Natural killer cell (primary cell): ENCODE results near the gene APOL5. TPM values are rescaled to one million over a fixed set of nuclear protein-coding genes. Genes with fewer than 3 reads are reported as not detected.

Experiments used
- ATAC-seq, 3 donors: fragments of 150-1000 bp in 2 of 3; fragments of 200-7000 bp in 1 of 3; cut with Tn5 transposase; 1 replicate in 1 of 3; 2 replicates in 2 of 3; pipeline ENCODE4 v1.10.0; 2021; ENCODE audit warnings: mild to moderate bottlenecking in 2 of 3, moderate library complexity in 2 of 3
- DNase-seq, 2 donors: peaks; one replicate each; pipeline versions ENCODE4 v3.0.0 to v3.0.0-alpha.2; 2013 to 2021; ENCODE audit warnings: mixed read lengths in 1 of 2
- H3K27ac ChIP-seq: one replicate; pipeline ENCODE4 v1.5.1; 2013; ENCODE audit warnings: mild to moderate bottlenecking, low read length
- H3K27me3 ChIP-seq: one replicate; pipeline ENCODE4 v1.6.1; 2013; ENCODE audit warnings: low read length; ENCODE audit not compliant: control insufficient read depth, insufficient read depth
- H3K36me3 ChIP-seq: one replicate; pipeline ENCODE4 v1.6.1; 2013; ENCODE audit warnings: low read length; ENCODE audit not compliant: control insufficient read depth, insufficient read depth
- H3K4me1 ChIP-seq: one replicate; pipeline ENCODE4 v1.6.1; 2013; ENCODE audit warnings: low read length; ENCODE audit not compliant: control insufficient read depth, insufficient read depth
- H3K4me3 ChIP-seq: one replicate; pipeline ENCODE4 v1.5.1; 2013; ENCODE audit warnings: low read length
- H3K9me3 ChIP-seq: one replicate; pipeline ENCODE4 v1.6.1; 2013; ENCODE audit warnings: low read length; ENCODE audit not compliant: control insufficient read depth, insufficient read depth
- H3K27ac Mint-ChIP-seq, 2 donors: one replicate each; pipeline ENCODE4 v1.8.0; 2022; ENCODE audit warnings: mild to moderate bottlenecking in 2 of 2, mixed read lengths in 2 of 2, moderate library complexity in 1 of 2
- H3K27me3 Mint-ChIP-seq, 2 donors: one replicate each; pipeline ENCODE4 v1.8.0; 2022; ENCODE audit warnings: low read depth in 2 of 2, mixed read lengths in 2 of 2
- H3K36me3 Mint-ChIP-seq: one replicate; pipeline ENCODE4 v1.8.0; 2022; ENCODE audit warnings: mixed read lengths
- H3K4me1 Mint-ChIP-seq, 2 donors: one replicate each; pipeline ENCODE4 v1.8.0; 2022; ENCODE audit warnings: mixed read lengths in 2 of 2
- H3K4me3 Mint-ChIP-seq: one replicate; pipeline ENCODE4 v1.8.0; 2022; ENCODE audit warnings: mild to moderate bottlenecking, moderate library complexity, mixed read lengths
- H3K9me3 Mint-ChIP-seq, 2 donors: one replicate each; pipeline ENCODE4 v1.8.0; 2022; ENCODE audit warnings: mixed read lengths in 2 of 2
- WGBS: methylation state at CpG from one replicate; pipeline ENCODE4 v1.1.7; 2013; ENCODE audit warnings: missing lambda C conversion rate; ENCODE audit not compliant: insufficient coverage; 5-methylcytosine and 5-hydroxymethylcytosine counted together
- intact Hi-C: fragments of 100-400 bp; cut with micrococcal nuclease; formaldehyde crosslinking; loops from one replicate; pipeline ENCODE4 v1.14.2; 2022
- total RNA-seq, 4 donors: library from RNA; stranded (reverse); fragments of 120-200 nt in 1 of 4; gene quantifications; one replicate each; pipeline versions ENCODE4 v1.2.3 to v1.2.4, GENCODE V29; 2013 to 2022
- TF ChIP-seq, protein P1 (sequence below): fragments of 200-600 bp; IDR thresholded peaks from one replicate; pipeline ENCODE4 v1.8.0; 2022; ENCODE audit warnings: antibody characterized with exemption

The APOL5 gene
- total RNA-seq, 3 donors from 2014 or later (not counting 1 experiment from before 2014, with no cell fraction given) = not detected

DNA sequence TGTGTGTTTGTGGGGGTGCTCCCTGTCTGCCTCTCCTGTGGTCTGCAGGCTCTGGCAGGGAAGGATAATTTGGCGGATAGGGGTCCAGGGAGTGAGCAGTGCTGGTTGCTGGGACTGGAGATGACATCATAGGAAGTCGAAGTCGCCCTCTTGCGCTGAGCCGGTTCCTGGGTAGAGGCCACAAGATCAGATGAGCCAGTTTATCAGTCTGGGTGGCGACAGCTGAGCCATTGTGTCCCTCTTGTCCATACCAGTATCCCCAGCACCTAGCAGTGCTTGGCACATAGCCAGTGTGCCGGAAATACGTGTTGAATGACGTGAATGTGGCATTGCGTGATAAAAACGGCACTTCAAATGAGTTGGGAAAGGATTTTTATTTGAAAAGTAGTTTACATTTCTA is 9.8 kb downstream of the APOL5 start:
- DNase-seq (no peak), ATAC-seq (no peak)
- no peak overlapping the region for H3K27ac ChIP-seq
- H3K4me1 ChIP-seq = no peaks in the 10 kb centered on the region
- Mint-ChIP-seq H3K4me1 (peaks cover 0 to 16% of the 10 kb centered on the region in 2 donors), H3K4me3 (no peak overlapping the region), H3K27ac (no peak overlapping the region), H3K36me3 (no peaks in the 10 kb centered on the region), H3K27me3 (peaks cover 8 to 12% of the 10 kb centered on the region in 2 donors), H3K9me3 (no peaks in the 10 kb centered on the region)
- no peaks in the 10 kb centered on the region for H3K9me3 ChIP-seq
- intact Hi-C loops = no loop called here
- H3K27me3 ChIP-seq = no peaks in the 10 kb centered on the region
- H3K4me3 ChIP-seq = no peak overlapping the region
- H3K36me3 ChIP-seq = no peaks in the 10 kb centered on the region
- WGBS = 97% methylated on average over 6 of the region's 11 CpGs
- TF ChIP-seq, protein P1, sequence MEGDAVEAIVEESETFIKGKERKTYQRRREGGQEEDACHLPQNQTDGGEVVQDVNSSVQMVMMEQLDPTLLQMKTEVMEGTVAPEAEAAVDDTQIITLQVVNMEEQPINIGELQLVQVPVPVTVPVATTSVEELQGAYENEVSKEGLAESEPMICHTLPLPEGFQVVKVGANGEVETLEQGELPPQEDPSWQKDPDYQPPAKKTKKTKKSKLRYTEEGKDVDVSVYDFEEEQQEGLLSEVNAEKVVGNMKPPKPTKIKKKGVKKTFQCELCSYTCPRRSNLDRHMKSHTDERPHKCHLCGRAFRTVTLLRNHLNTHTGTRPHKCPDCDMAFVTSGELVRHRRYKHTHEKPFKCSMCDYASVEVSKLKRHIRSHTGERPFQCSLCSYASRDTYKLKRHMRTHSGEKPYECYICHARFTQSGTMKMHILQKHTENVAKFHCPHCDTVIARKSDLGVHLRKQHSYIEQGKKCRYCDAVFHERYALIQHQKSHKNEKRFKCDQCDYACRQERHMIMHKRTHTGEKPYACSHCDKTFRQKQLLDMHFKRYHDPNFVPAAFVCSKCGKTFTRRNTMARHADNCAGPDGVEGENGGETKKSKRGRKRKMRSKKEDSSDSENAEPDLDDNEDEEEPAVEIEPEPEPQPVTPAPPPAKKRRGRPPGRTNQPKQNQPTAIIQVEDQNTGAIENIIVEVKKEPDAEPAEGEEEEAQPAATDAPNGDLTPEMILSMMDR = no peak

DNA sequence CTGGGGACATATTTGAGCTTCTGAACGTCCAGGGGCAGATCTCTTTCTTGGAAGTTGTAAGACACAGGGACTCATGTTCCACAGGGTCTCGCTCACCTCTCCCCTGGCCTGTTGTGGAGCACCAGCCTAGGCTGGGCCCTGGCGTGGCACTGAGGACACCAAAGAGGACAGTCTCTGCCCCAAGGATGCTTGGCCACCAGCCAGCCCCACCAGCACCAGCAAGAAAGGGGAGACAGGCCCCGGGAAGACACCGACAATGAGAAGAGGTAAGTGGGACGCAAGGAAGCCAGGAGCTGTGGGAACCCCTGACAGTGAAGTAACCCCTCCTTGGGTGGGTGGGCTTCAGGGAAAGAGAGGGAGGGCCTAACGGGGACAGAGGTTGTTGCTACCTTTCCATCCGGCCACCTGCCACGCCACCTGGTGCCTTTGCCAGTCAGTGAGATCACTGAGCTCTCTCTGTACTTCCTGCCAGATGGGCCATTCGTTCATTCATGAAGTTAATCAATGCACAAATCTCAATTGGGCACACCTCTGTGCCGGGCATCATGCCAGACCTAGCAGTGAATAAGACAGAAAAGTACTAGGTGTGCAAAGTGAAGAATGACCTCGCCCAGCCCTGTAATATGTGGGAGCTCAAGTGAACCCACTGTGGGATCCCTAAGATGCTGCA is 11.1 kb downstream of the APOL5 start:
- H3K27me3 Mint-ChIP-seq = peaks cover 8 to 12% of the 10 kb centered on the region in 2 donors
- ATAC-seq = no peak
- H3K4me1 ChIP-seq = no peaks in the 10 kb centered on the region
- H3K27me3 ChIP-seq = no peaks in the 10 kb centered on the region
- no peak overlapping the region for H3K27ac Mint-ChIP-seq
- no peaks in the 10 kb centered on the region for H3K9me3 ChIP-seq
- intact Hi-C loops = no loop called here
- H3K4me3 ChIP-seq = no peak overlapping the region
- H3K4me1 Mint-ChIP-seq = peaks cover 0 to 16% of the 10 kb centered on the region in 2 donors
- no peak for DNase-seq
- TF ChIP-seq, protein P1 = no peak
- no peaks in the 10 kb centered on the region for H3K36me3 ChIP-seq
- no peak overlapping the region for H3K27ac ChIP-seq
- H3K36me3 Mint-ChIP-seq = no peaks in the 10 kb centered on the region
- H3K9me3 Mint-ChIP-seq = no peaks in the 10 kb centered on the region
- no peak overlapping the region for H3K4me3 Mint-ChIP-seq
- whole genome bisulfite sequencing = 83% methylated on average over 12 of the region's 12 CpGs

DNA sequence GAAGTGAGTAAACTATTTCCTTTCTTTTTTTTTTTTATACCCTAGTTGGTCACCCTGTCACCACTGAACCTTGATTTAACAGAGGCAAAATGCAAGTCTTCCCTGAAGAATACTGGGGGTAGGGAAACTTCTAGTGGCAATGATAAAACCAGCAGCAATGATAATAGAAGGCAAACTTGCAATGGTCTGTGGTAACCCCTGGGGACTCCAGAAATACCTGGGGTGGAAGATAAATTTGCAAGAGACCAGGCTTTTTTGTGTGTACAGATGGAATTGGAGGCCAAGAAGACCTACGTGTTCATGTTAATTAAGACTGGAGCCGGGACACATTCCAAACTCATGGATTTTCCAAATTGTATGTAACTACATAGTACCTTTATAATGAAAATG is 11.6 kb downstream of the APOL5 start:
- Mint-ChIP-seq H3K27ac (no peak overlapping the region), H3K36me3 (no peaks in the 10 kb centered on the region), H3K9me3 (no peaks in the 10 kb centered on the region), H3K4me3 (no peak overlapping the region), H3K27me3 (peaks cover 8 to 12% of the 10 kb centered on the region in 2 donors), H3K4me1 (peaks cover 0 to 16% of the 10 kb centered on the region in 2 donors)
- no peak overlapping the region for H3K4me3 ChIP-seq
- intact Hi-C loops = no loop called here
- no peaks in the 10 kb centered on the region for H3K9me3 ChIP-seq
- TF ChIP-seq, protein P1 = no peak
- DNase-seq = no peak
- H3K36me3 ChIP-seq = no peaks in the 10 kb centered on the region
- WGBS = 60% methylated on average over 1 of the region's 2 CpGs
- H3K4me1 ChIP-seq = no peaks in the 10 kb centered on the region
- no peak for ATAC-seq
- H3K27me3 ChIP-seq = no peaks in the 10 kb centered on the region
- H3K27ac ChIP-seq = no peak overlapping the region

DNA sequence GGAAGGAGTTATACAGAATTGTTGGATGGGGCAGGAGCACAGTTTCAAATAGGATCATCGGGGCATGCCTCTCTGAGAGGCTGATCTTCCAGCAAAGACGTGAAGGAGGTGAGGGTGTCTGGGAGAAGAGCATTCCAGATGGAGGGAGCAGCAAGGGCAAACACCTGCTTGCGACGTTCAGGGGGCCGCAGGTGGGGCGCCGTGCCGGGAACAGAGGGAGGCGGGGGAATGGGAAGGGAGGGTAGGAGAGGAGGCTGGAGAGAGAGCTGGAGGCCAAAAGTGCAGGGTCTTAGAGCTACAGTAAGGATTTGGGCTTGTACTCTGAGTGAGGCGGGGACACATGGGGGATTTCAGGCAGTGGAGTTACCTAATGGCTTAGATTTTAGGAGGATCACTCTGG is 13.6 kb downstream of the APOL5 start:
- ATAC-seq (no peak), DNase-seq (no peak)
- Histone ChIP-seq H3K27ac (no peak overlapping the region), H3K4me3 (no peak overlapping the region), H3K36me3 (no peaks in the 10 kb centered on the region), H3K9me3 (no peaks in the 10 kb centered on the region), H3K4me1 (no peaks in the 10 kb centered on the region), H3K27me3 (no peaks in the 10 kb centered on the region)
- H3K4me1 Mint-ChIP-seq = peaks cover 0 to 6% of the 10 kb centered on the region in 2 donors
- no peaks in the 10 kb centered on the region for H3K36me3 Mint-ChIP-seq
- H3K4me3 Mint-ChIP-seq = no peak overlapping the region
- H3K27ac Mint-ChIP-seq = no peak overlapping the region
- no peaks in the 10 kb centered on the region for H3K9me3 Mint-ChIP-seq
- TF ChIP-seq, protein P1 = no peak
- intact Hi-C loops = no loop called here
- peaks cover 8 to 12% of the 10 kb centered on the region in 2 donors for H3K27me3 Mint-ChIP-seq
- 82% methylated on average over 10 of the region's 10 CpGs for WGBS
